Amygdala (tissue), 56 donors: Measurements from ENCODE around the gene TTC13.
"Not testable (repeated sequence)": the region's sequence is repeated elsewhere in the genome, so short reads cannot be mapped to it uniquely, and the experiment has no call there.

ENCODE experiments used
- DNase-seq, 56 donors: peaks; one replicate each; lab custom pipeline; 2025; lab: John Stamatoyannopoulos, UW

Gene TTC13

DNA sequence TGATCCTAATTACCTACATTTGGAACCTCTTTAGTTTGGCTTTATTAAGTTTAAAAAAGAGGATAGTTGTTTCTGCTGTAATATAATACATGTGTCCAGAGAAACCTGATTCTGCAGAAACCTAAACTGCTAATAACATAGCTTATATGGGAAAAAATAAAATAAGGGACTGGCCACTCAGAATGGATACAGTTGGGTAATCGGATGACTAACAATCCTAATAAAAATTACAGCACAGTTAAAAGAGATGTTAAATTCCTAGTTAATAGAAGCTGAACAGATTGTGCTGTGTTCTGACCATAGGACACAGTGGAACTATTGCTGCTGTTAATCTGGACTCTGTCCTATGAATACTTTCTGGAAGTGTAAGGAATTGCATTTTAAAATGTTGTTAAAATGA is 16.2 kb upstream of the TTC13 start:
- DNase-seq = no peak

DNA sequence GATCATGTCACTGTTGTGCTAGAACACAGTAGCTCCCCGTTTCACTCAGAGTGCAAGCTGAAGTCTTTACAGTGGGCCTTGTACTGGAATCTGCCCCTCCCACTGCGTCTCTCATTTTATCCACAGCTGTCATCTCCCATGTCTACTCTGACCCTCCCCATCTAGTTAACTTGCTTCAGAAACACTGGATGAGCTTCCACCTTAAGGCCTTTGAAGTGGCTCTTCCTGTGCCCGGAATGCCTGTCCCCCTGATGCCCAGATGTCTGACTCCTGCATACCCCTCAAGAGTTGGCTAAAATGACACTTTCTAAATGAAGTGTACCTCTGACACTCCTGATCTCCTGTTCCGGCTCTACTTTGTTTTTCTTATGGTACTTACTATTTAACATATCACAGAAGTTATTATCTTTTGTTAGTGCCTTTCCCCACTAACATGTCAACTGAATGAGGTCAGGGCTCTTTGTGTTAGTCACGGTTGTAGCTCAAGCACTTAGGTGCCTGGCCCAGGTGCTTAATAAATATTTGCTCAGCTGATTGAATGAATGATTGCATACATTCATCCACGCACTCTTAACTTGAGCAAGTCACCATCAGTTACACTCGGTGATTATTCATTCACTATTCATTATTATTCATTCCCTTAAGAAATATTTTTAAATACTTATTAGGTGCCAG is 13.6 kb upstream of the TTC13 start:
- DNase-seq = peak in 4 of 56 donors; percentile 4 to 50 (median 24)

DNA sequence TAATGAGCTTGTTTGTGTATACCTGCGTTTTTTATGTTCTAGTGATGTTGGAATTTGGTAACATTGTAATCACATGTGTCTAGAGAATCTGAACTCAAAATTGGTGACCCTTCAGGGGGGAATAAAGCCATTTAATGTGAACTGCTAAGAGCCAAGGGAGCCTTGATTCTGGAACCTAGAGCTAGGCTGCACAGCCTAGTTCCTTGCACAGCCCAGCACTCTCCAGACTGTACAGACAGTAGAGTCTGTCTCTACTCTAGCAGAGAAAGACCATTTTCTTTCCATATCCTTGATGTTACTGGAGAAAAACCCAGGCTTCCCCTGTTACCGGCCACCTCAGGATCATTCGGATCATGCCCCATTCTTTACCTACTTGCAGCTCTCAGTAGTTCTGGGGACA is 8.8 kb upstream of the TTC13 start:
- no peak for DNase-seq

DNA sequence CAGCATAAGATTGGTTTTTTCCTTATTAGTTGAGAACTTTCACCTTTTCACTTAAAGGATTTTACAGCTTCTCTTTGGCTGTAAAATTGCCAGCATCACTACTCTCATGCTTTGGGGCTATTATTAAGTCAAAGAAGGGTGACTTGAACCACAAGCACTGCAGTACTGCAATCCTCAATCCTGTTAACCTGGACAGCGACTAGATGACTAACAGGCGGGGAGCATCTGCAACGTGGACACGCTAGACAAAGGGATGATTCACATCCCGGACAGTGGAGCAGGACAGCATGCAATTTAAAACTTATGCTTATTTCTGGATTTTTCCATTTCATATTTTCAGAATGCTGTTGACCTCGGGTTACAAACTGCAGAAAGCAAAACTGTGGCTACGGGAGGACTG is 8.3 kb upstream of the TTC13 start:
- DNase-seq = peak in 4 of 56 donors; percentile 2 to 17 (median 4)

DNA sequence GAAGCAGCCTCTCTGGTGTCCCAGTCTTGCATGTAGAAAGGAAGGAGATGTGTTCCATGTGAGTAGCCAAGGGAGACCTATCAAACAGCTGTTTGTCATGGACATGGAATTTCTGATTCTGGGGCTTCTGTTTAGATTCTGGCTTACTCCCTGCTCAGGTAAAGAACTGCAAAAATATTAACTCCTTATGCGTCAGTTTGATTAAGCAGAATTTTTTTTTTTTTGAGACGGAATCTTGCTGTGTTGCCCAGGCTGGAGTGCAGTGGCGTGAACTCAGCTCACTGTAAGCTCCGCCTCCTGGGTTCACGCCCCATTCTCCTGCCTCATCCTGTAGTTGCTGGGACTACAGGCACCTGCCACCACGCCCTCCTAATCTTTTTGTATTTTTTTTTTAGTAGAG is 7.0 kb upstream of the TTC13 start:
- DNase-seq = no peak

DNA sequence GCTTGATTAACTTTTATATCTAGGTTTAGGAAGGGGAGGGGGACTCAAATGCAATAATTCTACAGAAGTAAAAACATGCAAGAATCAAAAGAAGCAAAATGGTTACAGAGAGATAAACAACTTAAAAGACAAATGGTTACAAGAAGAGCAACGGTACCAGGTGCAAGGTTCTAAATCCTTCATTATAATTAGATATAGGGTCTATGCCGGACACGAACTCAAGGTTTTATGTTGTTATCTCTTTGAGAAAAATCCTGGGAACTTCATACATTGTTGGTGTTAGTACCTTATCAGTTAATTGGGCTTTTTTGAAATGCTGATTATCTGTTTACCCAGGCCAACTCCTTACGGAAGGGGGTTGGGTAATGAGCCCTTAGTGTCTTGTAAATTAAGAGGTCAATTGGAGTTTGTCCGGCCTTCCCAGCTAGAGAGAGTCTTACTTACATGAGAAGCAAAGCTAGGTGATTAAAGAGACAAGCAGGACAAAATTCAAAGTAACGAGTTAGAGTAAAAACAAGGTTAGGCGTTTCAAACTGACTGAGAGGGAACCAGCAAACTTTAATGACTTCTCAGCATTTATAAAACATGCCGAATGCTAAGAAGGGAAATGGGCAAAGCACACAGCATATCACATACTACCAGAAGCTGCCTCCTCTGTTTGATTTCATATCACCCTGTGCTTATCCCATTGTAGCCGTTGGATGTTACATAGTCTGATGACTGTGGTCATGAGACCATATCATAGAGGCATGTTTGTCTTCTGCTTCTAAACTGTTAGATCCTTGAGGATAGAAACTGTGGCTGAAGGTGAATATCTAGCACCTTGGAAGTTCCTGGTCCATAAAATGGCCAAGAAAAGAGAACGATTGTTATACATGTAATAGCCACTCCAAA is 6.2 kb upstream of the TTC13 start:
- DNase-seq = not testable (repeated sequence)

DNA sequence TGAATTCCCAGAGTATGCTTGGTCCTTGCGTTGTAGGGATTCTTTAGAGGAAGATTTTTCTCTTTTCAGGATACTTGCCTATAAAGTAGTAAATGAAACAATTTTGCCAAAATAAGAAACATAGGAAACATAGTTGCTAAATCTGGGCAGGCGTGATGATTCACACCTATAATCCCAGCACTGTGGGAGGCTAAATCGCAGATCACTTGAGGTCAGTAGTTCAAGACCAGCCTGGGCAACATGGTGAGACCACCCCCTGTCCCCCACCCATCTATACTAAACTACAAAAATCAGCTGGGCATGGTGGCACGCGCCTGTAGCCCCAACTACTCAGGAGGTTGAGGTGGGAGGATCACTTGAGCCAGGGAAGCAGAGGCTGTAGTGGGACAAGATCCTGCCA is 5.2 kb upstream of the TTC13 start:
- no peak for DNase-seq

DNA sequence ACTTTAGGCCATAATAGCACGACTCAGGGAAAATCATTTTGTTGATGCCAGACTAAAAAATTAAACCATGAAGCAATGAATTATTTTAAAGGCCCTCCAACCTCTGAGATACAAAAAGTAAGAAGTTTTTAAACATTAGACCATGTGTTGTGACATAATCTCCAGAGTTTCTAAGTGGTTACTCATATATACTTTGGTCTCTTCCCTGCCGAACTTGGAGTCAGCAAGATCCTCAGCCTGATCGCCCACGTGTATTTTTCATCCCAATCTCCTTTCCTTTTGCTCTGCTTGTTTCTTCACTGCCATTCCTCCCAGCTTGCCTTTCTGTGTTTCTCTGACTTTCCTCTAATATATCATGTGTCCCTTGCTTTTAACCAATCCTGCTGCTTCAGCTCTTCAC is 4.0 kb upstream of the TTC13 start:
- DNase-seq = no peak

DNA sequence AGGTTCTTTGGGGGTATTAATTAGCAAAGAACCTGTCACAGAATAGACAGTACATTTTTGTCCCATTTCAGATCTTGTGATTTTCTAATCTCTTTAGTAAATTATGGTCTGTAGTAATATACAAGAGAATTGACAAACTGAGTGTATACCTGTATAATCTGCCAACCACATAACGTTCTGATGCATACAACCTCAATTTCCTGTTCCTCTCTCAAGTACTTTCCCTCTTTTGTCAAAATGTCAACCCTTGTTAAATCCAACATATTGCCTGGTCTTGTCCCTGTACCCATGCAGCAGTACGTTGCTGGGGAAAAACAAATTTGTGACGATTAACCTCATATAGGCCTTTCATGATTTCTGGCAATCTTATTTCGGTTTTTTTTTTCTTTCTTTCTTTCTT is 1.3 kb upstream of the TTC13 start:
- DNase-seq = no peak

DNA sequence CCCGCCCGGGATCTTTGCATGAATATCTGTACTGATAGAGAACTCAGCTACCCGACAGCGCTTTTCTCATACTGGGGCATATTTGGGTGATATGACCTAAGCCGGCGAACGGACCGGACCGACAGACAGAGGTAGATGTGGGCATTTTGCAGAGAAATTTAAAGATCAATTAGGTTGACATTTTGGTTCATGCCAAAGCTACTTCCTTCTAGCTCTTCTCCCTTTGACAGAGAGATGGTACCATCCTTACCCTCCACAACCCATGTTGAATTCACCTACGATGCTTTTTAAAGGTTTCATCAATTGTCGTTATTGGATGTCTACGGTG is 692 bp upstream of the TTC13 start:
- DNase-seq = no peak

DNA sequence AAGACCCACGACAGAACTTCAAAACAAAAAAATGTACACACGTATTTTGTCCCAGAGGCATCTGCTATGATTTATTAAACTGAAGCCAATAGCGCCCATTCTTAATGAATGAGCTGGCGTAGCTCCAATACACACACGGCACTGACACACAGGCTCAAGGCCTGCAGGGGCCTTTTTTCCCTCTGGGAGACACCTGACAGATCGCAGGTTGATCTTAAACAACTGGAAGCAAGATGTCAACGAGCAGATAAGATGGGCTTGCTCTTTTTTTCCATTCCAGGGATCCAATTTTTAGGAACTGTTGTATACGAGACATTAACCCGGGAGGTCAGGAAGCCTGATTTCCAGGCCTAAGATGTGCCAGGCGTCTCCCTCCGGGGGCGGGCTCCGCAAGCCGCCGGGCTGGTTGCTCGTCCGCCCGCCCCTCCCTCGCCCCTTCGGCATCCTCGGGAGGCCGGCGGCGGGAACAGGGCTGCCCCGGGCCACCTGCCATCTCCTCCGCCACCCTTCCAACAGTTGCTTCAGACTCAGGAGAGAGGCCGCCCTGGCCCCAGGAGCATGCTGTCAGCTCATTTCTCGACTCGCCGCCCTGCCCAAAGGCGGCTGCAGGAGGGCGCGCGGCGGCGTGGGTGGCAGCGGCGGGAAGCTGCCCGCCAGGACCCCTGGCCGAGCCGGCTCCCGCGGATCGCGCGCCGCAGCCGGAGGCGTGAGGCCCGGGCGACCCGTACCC is 735 bp downstream of the TTC13 start:
- peak in 14 of 56 donors; percentile 6 to 47 (median 26) for DNase-seq

DNA sequence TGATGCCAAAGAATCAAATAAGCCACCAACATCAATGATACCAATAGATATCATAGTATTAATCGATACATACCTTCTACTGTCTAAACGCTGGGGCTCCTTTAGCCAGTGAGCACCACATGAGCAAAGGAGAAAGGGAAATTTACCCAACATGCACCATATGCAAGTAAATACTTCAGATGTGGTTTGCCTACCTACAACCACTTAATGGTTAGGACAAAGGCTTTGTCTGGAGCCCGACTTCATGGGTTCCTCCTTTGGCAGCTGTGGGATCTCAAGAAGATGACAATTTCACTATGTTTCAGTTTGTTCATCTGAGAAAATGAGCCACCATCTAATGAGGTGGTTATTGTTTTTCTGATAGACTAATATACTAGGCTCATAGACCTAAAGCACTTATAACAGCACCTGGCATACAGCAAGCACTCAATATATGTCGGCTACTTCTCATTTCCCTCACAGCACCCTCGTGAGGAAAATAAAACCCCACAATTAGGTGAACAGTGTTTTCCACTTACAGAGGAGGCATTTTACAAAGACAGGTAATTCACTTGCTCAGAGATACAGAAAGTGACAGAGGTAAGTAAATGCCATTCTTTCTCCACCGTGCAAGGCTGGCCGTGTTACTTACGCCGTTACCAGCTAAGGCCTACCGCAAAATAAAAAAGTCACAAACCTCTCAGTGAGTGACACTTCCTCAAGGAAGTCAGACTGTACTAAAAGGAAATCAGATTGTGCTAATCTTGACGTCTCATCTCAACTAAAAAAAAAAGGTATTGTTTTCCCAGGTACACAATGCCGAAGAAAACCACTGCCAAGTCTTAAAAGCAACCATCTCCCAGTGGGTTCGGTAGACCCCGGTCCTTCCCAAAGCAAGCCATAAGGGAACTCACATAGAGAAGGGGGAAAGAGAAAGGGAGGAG is 1.6 kb downstream of the TTC13 start:
- DNase-seq = no peak

DNA sequence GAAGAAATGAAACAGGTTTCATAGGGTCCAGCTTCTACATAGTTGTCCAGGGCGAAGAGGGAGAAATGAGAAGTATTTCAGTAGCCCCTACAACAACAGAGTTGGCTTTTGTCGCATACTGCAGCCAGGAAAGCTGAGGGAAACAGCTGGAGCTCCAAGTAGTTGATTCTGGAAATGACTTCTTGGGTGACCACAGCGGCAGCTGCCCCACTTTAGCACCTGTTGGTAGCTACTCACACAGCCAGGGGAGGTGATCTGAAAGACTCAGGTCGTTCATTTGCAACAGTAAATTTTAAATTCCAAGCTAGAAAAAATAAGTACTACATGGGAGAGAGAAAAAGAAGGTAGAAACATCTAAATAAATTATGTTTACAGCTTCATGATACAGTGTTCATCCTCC is 2.3 kb downstream of the TTC13 start:
- DNase-seq = no peak

DNA sequence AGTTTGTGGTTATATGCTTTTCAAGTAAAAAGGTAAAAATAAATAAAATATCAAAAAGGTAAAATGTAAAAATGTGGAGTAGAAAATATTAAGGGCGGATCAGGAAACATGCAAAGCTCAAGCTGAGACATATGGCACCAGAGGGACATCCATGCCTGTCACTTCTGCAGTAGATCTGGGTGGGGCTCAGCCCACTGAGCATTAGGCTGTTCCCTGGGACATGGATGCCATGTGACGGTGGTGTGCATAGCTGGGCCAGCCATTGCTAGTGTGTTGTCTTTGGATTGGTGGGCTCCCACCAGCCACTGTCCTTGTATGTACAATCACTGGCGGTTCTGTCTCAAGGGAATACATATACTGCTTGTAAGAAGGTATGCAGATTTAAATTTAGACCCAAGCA is 3.0 kb downstream of the TTC13 start:
- DNase-seq = no peak

DNA sequence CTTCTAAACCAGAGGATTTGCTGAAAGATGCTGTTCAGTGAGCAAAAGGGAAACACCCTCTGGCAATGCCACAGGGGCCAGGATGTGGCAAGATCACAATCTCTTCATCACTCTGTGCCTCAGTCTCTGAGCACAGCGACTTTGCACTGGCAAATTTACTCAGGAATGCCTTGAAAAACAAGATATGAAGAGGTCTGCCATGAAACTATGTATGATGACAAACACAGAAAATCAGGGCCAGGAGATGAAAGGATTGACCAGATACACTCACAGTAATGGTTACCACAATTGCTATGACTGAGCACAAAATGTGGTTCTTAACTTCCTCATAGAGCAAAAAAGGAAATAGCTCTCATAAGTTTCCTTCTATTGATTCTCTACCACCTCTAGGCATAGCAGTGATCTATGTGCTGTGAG is 5.8 kb downstream of the TTC13 start:
- DNase-seq = no peak

DNA sequence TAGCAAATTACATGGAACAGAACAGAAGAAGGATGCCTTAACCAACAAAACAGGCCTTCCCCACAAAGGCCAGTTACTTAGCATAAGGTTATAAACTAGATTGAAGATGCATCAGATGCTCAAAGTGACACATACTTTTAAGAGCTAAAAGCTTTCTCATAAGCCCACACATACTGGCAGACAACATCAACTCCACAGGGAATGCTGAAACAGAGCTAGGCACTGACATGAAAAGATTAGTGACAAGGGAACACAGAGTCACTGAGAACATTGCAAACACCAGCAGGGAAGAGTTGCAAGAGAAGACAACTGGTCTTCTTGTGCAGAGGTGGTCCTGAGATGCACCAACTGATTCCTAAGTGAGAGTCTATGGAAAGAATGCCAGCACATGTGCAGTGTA is 6.9 kb downstream of the TTC13 start:
- DNase-seq = peak in 1 of 56 donors; percentile 9

DNA sequence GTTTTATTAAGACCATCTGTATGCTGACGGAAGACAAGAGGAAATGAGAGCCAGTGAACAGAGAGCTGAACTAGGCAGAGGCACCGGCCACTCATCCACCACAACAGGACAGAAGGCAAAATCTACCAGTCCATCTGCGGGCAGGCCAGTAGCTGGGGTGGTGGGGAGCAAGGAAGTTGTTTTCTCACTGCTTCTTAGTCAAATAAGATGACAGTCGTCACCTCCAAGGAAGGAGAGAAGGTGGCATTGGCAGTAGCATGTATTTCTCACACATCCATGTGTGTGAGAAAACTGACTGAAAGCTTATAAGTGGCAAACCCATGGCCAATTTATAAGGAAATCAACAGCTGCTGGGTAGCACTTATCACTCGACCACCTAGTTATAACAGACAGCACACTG is 8.2 kb downstream of the TTC13 start:
- DNase-seq = no peak

DNA sequence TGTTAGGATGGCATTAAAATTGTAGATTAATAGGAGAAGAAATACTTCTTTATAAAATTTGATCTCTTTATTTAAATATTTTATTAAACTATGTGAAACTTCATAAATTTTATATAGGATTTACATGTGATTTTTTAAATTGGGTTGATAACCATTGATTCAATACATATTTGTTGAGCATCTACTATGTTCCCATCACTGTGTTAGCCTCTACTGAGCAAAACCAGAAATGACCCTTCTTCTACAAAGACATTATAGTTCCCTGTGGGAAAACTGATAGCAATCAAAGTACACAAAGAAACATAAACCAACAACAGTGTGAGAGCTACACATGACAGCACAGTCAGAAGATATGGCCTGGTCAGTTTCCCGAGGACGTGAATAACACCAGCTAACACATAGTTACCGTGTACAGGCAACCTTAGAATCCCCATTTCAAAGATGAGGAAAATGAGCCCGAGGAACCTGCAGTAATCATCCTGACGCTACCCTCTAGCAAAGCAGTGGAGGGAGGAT is 12.2 kb downstream of the TTC13 start:
- DNase-seq = no peak

DNA sequence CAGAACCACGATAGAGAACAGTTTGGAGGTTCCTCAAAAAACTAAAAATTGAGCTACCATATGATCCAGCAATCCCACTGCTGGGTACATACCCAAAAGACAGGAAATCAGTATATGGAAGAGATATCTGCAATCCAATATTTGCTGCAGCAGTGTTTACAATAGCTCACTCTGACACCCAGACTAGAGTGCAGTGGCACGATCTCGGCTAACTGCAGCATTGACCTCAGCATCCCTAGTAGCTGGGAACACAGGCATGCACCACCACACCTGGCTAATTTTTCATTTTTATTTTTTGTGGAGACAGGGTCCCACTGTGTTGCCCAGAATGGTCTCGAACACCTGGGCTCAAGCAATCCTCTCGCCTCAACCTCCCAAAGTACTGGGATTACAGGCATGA is 13.1 kb downstream of the TTC13 start:
- no peak for DNase-seq

DNA sequence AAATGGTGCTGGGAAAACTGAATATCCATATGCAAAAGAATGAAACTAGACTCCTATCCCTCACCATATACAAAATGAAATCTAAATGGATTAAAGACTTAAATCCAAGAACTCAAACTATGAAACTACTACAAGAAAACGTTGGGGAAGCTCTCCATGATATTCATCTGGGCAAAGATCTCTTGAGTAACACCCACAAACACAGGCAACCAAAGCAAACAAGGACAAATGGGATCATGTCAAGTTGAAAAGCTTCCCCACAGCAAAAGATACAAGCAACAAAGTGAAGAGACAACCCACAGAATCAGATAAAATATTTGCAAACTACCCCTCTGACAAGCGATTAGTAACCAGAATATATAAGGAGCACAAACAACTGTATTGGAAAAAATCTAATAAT is 13.8 kb downstream of the TTC13 start:
- DNase-seq = no peak
